H7 (cell line): ENCODE measurements around the gene GRAMD1B. TPM values are rescaled to one million over a fixed set of nuclear protein-coding genes. Genes with fewer than 3 reads are reported as not detected.
A peak's percentile ranks its signal among the peaks of the same experiment; 100 is the strongest.

Experiments used
- DNase-seq: peaks from one replicate; pipeline ENCODE4 v3.0.0; 2012
- H3K27me3 ChIP-seq: 2 replicates; pipeline ENCODE4 v1.6.0; 2011; ENCODE audit warnings: mild to moderate bottlenecking, low read length; ENCODE audit not compliant: control insufficient read depth, insufficient read depth
- H3K36me3 ChIP-seq: replicated peaks from 2 replicates; pipeline ENCODE4 v1.5.1; 2011; ENCODE audit warnings: low read length; ENCODE audit not compliant: control insufficient read depth, insufficient read depth
- H3K4me3 ChIP-seq: 2 replicates; pipeline ENCODE4 v1.5.1; 2011; ENCODE audit warnings: low read depth, mild to moderate bottlenecking, control low read depth, low read length, moderate library complexity; ENCODE audit not compliant: insufficient read depth
- total RNA-seq: library from RNA; depleted of rRNA; stranded (reverse); fragments of >200 nt; shearing (Covaris generic); gene quantifications from 2 replicates; pipeline ENCODE4 v1.2.3, GENCODE V29; 2014

The GRAMD1B gene
- total RNA-seq, 1 experiment from 2014 or later: 15.9 TPM

DNA sequence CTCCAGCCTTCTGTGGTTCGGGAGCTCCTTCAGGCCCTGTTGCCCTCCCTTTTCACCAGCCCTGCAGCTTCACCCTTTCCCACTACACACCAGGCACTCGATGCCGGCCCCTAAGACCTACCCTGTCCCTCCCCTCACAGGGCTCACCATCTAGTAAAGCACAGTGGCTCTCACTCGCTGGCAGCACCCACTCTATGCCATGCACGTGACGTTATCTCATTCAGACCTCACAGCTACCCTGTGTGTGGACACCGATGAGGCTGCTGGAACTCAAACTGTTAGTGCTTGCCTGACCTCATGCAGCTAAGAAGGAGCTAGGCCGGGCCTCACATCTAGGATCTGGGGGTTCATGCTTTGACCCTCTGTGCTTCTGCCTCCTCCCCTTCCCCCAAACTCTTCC is 178.9 kb downstream of the GRAMD1B start:
- Histone ChIP-seq H3K36me3 (peaks cover 11% of the 10 kb centered on the region), H3K27me3 (no peaks in the 10 kb centered on the region)
- DNase-seq: no peak

GRCh38 chr11:123611698-123612097 is 181.6 kb downstream of the GRAMD1B start:
- no peak for DNase-seq
- peaks cover 13% of the 10 kb centered on the region for H3K36me3 ChIP-seq
- H3K4me3 ChIP-seq: no peak overlapping the region
- H3K27me3 ChIP-seq: no peaks in the 10 kb centered on the region

More for the DNA sequence above, 178.9 kb downstream of the GRAMD1B start:
- no peak overlapping the region for H3K4me3 ChIP-seq

- Histone ChIP-seq H3K27me3 (no peaks in the 10 kb centered on the region), H3K4me3 (no peak overlapping the region), H3K36me3 (peaks cover 8% of the 10 kb centered on the region)
- no peak for DNase-seq
Measured at GRCh38 chr11:123616505-123617198, 186.6 kb downstream of the GRAMD1B start.

DNA sequence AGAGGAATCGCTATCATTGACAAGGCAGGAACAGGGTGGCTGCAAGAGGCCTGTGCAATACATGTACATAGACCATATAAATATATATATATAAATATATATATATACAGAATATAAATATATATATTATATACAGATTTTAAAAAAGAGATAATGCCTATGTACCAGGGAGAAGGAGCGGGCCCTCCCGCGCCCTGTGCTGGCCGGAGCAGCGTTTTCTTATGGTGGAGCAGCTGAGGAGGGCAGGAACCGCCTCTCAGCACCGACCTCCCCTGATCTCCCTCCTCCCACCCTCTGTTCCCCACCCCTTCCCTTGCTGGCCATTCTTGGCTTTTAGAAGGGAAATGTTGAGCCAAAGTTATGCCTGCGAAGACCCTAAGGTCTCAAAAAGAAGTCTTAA is 192.5 kb downstream of the GRAMD1B start:
- H3K36me3 ChIP-seq: no peaks in the 10 kb centered on the region; the same call in none of the 2 replicates
- DNase-seq: no peak
- H3K4me3 ChIP-seq: no peak overlapping the region
- no peaks in the 10 kb centered on the region for H3K27me3 ChIP-seq

DNA sequence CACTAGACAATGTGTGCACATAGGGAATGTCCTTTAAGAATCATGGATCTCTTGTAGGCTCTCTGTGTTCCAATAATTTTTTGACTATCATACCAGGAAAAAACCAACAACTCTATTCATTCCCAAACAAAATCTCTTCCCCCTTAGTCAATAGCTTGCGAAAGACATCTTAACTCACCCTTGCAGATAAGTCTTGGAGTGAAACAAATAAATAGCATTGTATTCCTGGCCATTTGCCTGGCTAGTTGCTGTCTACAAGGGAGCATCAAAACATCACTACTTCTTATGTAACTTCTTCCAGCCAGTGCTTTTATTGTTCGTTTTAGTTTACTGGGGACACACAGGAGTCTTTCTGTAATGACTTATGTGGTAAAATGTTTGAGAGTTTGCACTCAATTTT is 194.9 kb downstream of the GRAMD1B start:
- H3K36me3 ChIP-seq: no peaks in the 10 kb centered on the region; the same call in none of the 2 replicates
- no peak for DNase-seq
- H3K27me3 ChIP-seq: no peaks in the 10 kb centered on the region

DNA sequence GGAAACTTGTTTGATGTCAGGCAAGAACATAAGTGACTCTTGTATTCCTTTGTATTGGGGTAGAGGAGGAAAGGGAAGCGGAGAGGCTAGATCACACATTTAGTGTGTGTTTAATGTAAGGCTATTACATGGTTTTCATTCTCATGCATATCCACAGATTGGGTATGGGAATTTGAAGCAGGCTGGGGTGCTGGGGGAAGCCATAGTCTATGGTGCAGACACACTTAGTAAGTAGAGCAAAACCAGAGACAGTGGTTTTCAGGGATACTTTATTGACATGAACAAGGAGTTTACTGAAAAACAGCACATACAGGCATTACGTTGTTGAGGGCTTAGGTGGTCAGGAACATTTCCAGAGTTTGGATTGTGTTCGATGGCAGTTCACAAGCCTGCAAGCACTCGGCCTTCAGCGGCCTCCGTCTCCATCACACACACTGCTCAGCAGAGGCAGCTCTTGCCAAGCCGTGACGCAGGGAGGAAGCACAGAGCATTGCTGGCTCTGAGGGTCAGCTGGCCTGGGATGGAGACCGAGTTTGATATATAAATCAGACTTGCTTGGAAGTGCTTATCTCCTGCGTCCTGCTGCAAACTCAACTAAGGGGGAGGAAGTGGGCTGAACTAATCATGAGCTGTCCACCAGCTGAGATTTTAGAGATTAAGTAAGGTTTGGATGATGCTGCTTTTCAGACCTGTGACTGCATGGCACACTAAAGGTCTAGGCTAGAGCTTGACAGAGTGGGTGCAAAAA is 199.0 kb downstream of the GRAMD1B start:
- no peaks in the 10 kb centered on the region for H3K27me3 ChIP-seq
- no peak overlapping the region for H3K4me3 ChIP-seq
- DNase-seq: no peak
- H3K36me3 ChIP-seq: no peaks in the 10 kb centered on the region; the same call in 1 of the 2 replicates

More for the DNA sequence above, 194.9 kb downstream of the GRAMD1B start:
- no peak overlapping the region for H3K4me3 ChIP-seq

GRCh38 chr11:123630126-123630608 is 200.1 kb downstream of the GRAMD1B start:
- Histone ChIP-seq H3K36me3 (no peaks in the 10 kb centered on the region; the same call in 1 of the 2 replicates), H3K27me3 (no peaks in the 10 kb centered on the region), H3K4me3 (no peak overlapping the region)
- DNase-seq: no peak

DNA sequence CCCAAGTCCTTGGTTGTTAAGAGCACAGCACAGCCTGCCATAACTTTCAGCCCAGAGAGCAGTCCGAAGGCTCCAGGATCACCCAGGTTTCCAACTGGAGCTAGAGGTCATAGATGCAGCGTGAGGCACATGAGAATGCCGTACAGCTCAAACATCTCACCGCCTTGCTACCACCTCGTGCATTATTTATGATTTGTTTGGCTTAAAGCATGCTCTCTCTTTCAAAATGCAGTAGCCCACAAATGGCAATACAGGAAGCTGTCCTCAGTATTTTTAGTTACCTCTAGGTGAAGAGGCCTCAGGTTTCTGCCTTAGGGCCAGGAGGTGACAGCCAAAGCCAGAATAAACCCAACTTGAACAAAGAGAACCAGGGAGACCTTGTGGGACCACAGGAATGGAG is 210.0 kb downstream of the GRAMD1B start:
- Histone ChIP-seq H3K36me3 (no peaks in the 10 kb centered on the region), H3K4me3 (no peak overlapping the region), H3K27me3 (no peaks in the 10 kb centered on the region)
- no peak for DNase-seq

DNA sequence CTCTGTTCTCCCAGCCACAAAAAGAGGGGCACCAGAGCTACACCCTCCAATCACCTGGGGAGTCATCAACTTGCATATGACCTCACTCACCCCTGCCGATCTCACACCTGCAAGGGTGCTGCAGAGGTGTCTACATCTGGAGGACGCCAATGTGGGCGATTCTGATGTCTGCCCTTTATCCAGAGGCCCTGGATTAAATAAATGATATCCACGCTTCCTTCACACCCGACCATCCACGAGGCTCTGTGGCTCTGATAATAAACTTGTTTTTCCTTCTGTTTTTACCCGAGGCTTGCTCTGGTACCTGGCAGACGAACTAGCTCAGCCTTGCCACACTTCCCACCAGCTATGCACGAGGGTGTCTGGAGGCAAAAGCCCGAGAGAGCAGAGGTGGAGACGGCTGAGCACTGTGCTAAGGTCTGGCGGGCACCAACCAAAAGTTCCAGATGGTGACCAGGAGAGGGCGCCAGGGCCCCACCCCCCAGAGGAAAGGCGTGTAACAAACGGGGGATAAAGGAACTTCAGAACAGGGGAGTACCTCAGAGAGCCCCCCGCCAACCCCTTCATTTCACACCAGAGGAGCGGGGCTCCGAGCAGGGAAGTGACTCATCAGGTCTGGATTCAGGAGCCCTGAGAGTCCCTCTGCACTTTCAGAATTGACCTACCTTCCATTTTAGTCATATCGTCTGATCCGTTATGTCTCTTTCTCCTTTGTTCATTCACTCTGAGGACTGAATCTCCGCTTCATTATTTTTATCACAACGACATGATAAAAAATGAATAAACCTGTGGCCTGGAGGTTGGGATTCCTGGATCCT is 210.8 kb downstream of the GRAMD1B start:
- Histone ChIP-seq H3K27me3 (no peaks in the 10 kb centered on the region), H3K4me3 (no peak overlapping the region), H3K36me3 (no peaks in the 10 kb centered on the region)
- DNase-seq: peak; percentile 84

GRCh38 chr11:123641495-123641840 is 211.4 kb downstream of the GRAMD1B start:
- H3K4me3 ChIP-seq: no peak overlapping the region
- DNase-seq: no peak

DNA sequence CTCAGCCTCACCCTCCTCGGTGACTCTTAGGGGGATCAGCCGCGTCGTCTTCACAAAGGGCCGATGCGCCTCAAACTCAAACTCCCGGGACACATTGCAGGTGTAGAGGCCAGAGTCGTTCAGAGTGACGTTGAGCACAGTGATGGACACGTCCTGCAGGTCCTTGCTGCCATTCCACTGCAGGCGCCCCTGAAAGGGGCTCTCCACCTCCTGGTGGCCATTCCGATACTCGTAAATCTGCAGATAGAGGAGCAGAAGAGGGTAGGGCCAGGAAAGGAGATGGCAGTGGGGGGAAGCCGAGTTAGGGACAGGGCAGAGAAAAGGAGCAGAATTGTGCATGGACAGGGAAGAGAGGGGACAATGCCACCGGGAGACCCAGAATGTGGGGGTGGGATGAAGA is 212.4 kb downstream of the GRAMD1B start:
- Histone ChIP-seq H3K36me3 (no peaks in the 10 kb centered on the region), H3K27me3 (no peaks in the 10 kb centered on the region)
- DNase-seq: no peak

More at GRCh38 chr11:123641495-123641840, 211.4 kb downstream of the GRAMD1B start:
- no peaks in the 10 kb centered on the region for H3K36me3 ChIP-seq
- H3K27me3 ChIP-seq: no peaks in the 10 kb centered on the region

DNA sequence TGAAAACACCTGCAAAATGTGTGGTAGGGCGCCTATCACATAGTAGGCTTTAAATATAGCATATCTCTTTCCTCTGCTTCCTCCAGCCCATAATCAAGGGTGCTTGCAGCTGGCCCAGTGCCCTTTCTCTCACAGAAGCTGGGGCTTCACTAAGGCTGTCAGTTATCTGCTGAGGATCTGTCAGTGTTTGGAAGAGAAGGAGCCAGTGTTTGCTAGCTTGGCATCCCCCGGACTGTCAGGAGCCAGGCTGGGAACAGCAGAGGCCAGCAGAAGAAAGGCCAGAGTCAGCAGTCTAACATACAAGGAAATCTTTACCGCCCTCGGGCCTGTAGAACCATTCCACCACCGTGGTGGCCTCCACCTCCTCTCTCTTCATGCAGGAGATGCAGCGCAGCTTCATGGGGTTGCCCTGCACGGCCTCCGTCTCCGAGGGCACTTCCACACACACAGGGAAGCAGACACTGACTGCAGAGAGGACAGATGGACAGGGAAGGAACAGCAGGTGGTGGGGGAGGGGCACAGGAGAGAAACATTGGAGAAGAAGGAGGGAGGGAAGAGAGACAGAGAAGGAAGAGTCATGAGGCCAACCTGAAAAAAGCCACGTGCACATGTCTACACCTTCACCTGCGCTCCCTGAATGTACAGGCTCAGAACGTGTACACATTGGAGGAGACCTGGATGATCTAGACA is 215.4 kb downstream of the GRAMD1B start:
- no peak for DNase-seq
- Histone ChIP-seq H3K36me3 (no peaks in the 10 kb centered on the region), H3K4me3 (no peak overlapping the region), H3K27me3 (no peaks in the 10 kb centered on the region; the same call in 1 of the 2 replicates)

More for the DNA sequence above, 212.4 kb downstream of the GRAMD1B start:
- no peak overlapping the region for H3K4me3 ChIP-seq

DNA sequence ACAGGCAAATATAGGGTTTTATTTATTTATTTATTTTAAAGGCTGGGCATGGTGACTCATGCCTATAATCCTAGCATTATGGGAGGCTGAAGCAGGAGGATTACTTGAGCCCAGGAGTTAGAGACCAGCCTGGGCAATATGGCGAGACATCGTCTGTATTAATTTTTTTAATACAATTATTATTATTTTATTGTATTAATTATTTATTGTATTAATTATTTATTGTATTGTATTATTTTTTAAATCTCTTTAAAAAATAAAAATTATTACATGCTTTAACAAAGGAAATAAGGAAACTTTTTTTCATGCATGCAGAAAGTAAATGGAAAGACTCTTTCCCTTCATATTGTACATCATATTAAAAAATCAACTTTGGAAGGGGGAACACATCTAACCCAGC is 220.8 kb downstream of the GRAMD1B start:
- Histone ChIP-seq H3K36me3 (no peaks in the 10 kb centered on the region), H3K4me3 (no peak overlapping the region), H3K27me3 (peaks cover 22% of the 10 kb centered on the region)
- no peak for DNase-seq

DNA sequence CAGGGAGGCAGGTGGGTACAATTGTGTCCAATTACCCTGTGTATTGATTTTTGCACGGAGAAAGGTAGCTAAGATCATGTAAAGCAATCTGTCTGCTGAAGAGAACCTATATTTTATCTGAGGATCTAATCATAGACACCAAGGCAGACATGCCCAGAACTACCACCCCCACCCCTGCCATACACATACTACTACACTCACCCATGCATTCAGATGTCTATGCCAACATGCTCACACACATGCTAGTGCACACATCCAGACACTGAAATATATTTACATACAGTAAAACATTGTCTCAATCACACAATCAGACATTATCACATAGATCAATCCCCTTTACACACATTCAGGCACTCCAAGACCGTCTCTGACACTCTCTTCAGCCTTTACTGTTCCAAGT is 222.5 kb downstream of the GRAMD1B start:
- H3K27me3 ChIP-seq: peaks cover 22% of the 10 kb centered on the region
- no peak overlapping the region for H3K4me3 ChIP-seq

More for the DNA sequence above, 222.5 kb downstream of the GRAMD1B start:
- no peak for DNase-seq
- no peaks in the 10 kb centered on the region for H3K36me3 ChIP-seq
